ENCODE results near the gene CFL1.

DNA sequence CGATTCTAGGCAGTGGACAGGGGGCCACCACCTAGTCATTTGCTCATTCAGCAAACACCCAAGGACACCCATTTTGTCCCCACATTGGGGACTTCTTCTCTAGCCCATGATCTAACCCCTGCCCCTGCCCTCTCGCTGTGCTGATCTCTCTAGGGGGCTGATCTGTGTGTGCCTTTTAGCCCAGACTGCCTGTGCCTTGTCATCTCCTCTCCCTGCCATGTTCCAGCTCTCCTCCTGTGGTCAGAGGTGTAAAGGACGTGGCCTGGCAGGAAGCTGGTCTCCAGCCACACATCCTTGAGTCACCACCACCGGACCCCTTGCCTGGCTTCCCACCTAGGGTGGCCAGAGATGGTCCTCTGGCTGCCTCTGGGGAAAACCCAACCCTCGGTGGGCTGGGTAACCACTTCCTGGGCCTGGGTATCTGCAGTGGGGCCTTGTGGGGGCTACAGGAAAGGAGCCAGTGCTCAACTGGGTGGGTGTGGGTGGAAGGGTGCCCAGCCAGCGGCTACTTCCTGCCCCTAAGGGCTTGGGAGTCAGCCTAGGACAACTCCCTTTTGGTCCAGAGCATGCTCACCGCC lies 23.0 kb upstream of the CFL1 start:
- TF ChIP-seq RELA (IDR thresholded peaks at IDR 0.05; ENCODE audit: borderline replicate concordance, partially characterized antibody) (no peak), POLR2AphosphoS5 (IDR thresholded peaks at IDR 0.05; ENCODE audit: low read length) (no peak), FOXK2 (IDR thresholded peaks at IDR 0.05) (no peak), POLR2AphosphoS2 (IDR thresholded peaks at IDR 0.05; ENCODE audit: low read depth, low read length) (no peak), RUNX3 (IDR thresholded peaks at IDR 0.05; ENCODE audit: low read length) (no peak; the same call in 1 of the 2 replicates), SIX5 (IDR thresholded peaks at IDR 0.05; ENCODE audit: low read depth, low read length, severe bottlenecking) (no peak), TAF1 (IDR thresholded peaks at IDR 0.05; ENCODE audit: borderline replicate concordance, low read depth, low read length) (no peak)
- TF ChIP-seq, protein P1, sequence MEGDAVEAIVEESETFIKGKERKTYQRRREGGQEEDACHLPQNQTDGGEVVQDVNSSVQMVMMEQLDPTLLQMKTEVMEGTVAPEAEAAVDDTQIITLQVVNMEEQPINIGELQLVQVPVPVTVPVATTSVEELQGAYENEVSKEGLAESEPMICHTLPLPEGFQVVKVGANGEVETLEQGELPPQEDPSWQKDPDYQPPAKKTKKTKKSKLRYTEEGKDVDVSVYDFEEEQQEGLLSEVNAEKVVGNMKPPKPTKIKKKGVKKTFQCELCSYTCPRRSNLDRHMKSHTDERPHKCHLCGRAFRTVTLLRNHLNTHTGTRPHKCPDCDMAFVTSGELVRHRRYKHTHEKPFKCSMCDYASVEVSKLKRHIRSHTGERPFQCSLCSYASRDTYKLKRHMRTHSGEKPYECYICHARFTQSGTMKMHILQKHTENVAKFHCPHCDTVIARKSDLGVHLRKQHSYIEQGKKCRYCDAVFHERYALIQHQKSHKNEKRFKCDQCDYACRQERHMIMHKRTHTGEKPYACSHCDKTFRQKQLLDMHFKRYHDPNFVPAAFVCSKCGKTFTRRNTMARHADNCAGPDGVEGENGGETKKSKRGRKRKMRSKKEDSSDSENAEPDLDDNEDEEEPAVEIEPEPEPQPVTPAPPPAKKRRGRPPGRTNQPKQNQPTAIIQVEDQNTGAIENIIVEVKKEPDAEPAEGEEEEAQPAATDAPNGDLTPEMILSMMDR (IDR thresholded peaks at IDR 0.05 in 2 of 3, conservative IDR thresholded peaks at IDR 0.05 in 1 of 3; ENCODE audit: control insufficient read depth in 2 of 3, extremely low read depth in 1 of 3, insufficient read depth in 1 of 3, low read depth in 3 of 3, low read length in 3 of 3), result no peak
- TF ChIP-seq, protein P2, sequence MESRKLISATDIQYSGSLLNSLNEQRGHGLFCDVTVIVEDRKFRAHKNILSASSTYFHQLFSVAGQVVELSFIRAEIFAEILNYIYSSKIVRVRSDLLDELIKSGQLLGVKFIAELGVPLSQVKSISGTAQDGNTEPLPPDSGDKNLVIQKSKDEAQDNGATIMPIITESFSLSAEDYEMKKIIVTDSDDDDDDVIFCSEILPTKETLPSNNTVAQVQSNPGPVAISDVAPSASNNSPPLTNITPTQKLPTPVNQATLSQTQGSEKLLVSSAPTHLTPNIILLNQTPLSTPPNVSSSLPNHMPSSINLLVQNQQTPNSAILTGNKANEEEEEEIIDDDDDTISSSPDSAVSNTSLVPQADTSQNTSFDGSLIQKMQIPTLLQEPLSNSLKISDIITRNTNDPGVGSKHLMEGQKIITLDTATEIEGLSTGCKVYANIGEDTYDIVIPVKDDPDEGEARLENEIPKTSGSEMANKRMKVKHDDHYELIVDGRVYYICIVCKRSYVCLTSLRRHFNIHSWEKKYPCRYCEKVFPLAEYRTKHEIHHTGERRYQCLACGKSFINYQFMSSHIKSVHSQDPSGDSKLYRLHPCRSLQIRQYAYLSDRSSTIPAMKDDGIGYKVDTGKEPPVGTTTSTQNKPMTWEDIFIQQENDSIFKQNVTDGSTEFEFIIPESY (IDR thresholded peaks at IDR 0.05), result no peak

All from GM12878 (cell line).